OCI-LY3 (cell line): ENCODE results near the gene PRM1.

ENCODE experiments used
- CTCF ChIP-seq: fragments of 200-600, 300-600 bp; sonication (generic); IDR thresholded peaks from 2 replicates; pipeline ENCODE4 v1.5.1; 2014; ENCODE audit warnings: antibody characterized with exemption, low read length, low read depth
- EZH2phosphoT487 ChIP-seq: fragments of 200-600 bp; shearing (Covaris generic); IDR thresholded peaks from 2 replicates; pipeline ENCODE4 v1.6.1; 2018; ENCODE audit warnings: antibody characterized with exemption, mixed run types, low read depth

DNA sequence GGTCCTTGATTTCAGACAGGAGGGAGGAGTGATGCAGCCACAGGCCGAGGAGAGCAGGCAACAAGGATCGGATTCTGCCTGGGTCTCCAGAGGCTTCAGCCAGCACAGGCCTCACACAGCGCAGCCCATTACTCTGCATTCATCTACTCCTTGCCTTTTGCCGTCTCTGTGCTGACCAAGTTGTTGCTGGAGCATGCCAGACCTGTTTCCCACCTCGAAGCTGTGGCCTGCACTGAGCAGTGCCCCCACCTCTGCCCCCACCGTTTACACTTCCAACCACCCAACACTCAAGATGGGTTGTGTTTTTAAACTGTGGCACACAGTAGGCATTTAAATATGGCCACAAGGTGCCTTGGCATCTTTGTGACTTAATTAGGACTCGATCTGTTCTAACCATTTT is 6.2 kb downstream of the PRM1 start:
- TF ChIP-seq CTCF (no peak), EZH2phosphoT487 (no peak)
